SK-N-SH treated with all-trans-retinoic acid at 6 μM for 48 hours (cell line): ENCODE results near the gene KLRF1.

ENCODE experiments used
- ATAC-seq: fragments of 200-7000 bp; cut with Tn5 transposase; 3 replicates; pipeline ENCODE4 v1.9.1; 2020; ENCODE audit warnings: mild to moderate bottlenecking, moderate library complexity
- BACH2 ChIP-seq: fragments of 250-450 bp; sonication (Bioruptor Pico); IDR thresholded peaks from 2 replicates; pipeline ENCODE4 v1.9.0; 2021; ENCODE audit warnings: mild to moderate bottlenecking, borderline replicate concordance
- CREB5 ChIP-seq: fragments of 250-450 bp; sonication (Bioruptor Pico); IDR thresholded peaks from 2 replicates; pipeline ENCODE4 v1.5.1; 2020; ENCODE audit warnings: low read depth, mild to moderate bottlenecking, moderate library complexity
- CSDC2 ChIP-seq: fragments of 250-450 bp; sonication (Bioruptor Pico); IDR thresholded peaks from 2 replicates; pipeline ENCODE4 v1.5.0; 2020; ENCODE audit warnings: mild to moderate bottlenecking, moderate library complexity
- CSRNP3 ChIP-seq: fragments of 250-450 bp; sonication (Bioruptor Pico); IDR thresholded peaks from 2 replicates; pipeline ENCODE4 v1.5.1; 2021; ENCODE audit warnings: mild to moderate bottlenecking, moderate library complexity
- GLIS3 ChIP-seq: fragments of 250-450 bp; sonication (Bioruptor Pico); IDR thresholded peaks from 2 replicates; pipeline ENCODE4 v1.5.0; 2020; ENCODE audit warnings: mild to moderate bottlenecking, moderate library complexity
- ISL1 ChIP-seq: fragments of 250-450 bp; sonication (Bioruptor Pico); IDR thresholded peaks from 2 replicates; pipeline ENCODE4 v2.1.2; 2022; ENCODE audit warnings: mild to moderate bottlenecking, moderate library complexity
- OSR1 ChIP-seq: fragments of 250-450 bp; sonication (Bioruptor Pico); IDR thresholded peaks from 2 replicates; pipeline ENCODE4 v1.8.0; 2022; ENCODE audit warnings: moderate library complexity, mild to moderate bottlenecking, inconsistent platforms
- PATZ1 ChIP-seq: fragments of 250-450 bp; sonication (Bioruptor Pico); IDR thresholded peaks from 2 replicates; pipeline ENCODE4 v1.8.0; 2020; ENCODE audit warnings: mild to moderate bottlenecking, moderate library complexity, borderline replicate concordance
- PPARA ChIP-seq: fragments of 250-450 bp; sonication (Bioruptor Pico); IDR thresholded peaks from 2 replicates; pipeline ENCODE4 v1.5.0; 2020; ENCODE audit warnings: mild to moderate bottlenecking, borderline replicate concordance
- RARB ChIP-seq: fragments of 250-450 bp; sonication (Bioruptor Pico); IDR thresholded peaks from 2 replicates; pipeline ENCODE4 v1.8.0; 2021; ENCODE audit warnings: mild to moderate bottlenecking, moderate library complexity
- SNAI2 ChIP-seq: fragments of 250-450 bp; sonication (Bioruptor Pico); IDR thresholded peaks from 2 replicates; pipeline ENCODE4 v1.5.0; 2020; ENCODE audit warnings: mild to moderate bottlenecking, moderate library complexity
- TCF4 ChIP-seq: fragments of 250-450 bp; sonication (Bioruptor Pico); IDR thresholded peaks from 2 replicates; pipeline ENCODE4 v1.8.0; 2021; ENCODE audit warnings: mild to moderate bottlenecking, moderate library complexity, borderline replicate concordance
- TOX ChIP-seq: fragments of 250-450 bp; sonication (Bioruptor Pico); IDR thresholded peaks from 2 replicates; pipeline ENCODE4 v1.8.0; 2021; ENCODE audit warnings: mild to moderate bottlenecking, moderate library complexity, borderline replicate concordance
- ZC3H10 ChIP-seq: fragments of 250-450 bp; sonication (Bioruptor Pico); IDR thresholded peaks from 2 replicates; pipeline ENCODE4 v1.5.1; 2021; ENCODE audit warnings: mild to moderate bottlenecking, moderate library complexity
- ZFP30 ChIP-seq: fragments of 450-650 bp; formaldehyde crosslinking; IDR thresholded peaks from 2 replicates; pipeline ENCODE4 v1.5.0; 2022; ENCODE audit warnings: mild to moderate bottlenecking, moderate library complexity
- ZNF565 ChIP-seq: fragments of 450-650 bp; formaldehyde crosslinking; conservative IDR thresholded peaks from 2 replicates; pipeline ENCODE4 v1.5.0; 2020; ENCODE audit warnings: low read depth, mild to moderate bottlenecking, moderate library complexity
- ZNF8 ChIP-seq: fragments of 450-650 bp; formaldehyde crosslinking; IDR thresholded peaks from 2 replicates; pipeline ENCODE4 v1.5.0; 2020; ENCODE audit warnings: mild to moderate bottlenecking, moderate library complexity
- TF ChIP-seq, protein P1 (sequence below): fragments of 250-450 bp; sonication (Bioruptor Pico); IDR thresholded peaks from 2 replicates; pipeline ENCODE4 v1.5.0; 2020; ENCODE audit warnings: mild to moderate bottlenecking, moderate library complexity

The KLRF1 gene

DNA sequence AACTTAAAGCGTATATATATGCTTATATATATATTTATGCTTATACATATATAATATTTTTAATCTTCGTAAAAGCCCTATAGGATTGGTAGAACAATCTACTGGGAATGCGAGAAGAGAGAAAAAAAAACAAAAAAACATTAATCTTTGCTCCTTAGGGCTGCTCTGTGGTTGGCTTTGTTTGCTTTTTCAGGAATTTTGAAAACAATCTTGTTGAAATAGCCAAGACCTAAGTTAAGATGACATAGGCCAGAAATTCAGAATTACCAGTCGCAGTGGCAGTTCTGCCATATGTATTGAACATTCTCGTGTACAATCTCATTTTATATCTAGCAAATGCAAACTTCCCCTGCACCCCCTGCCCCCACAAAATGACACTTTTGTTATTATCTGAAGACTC, 54.7 kb downstream of the KLRF1 start:
- TF ChIP-seq CREB5 = no peak
- no peak for TF ChIP-seq ISL1 (CRISPR knock-in tag)
- TF ChIP-seq BACH2 (CRISPR knock-in tag) = no peak
- no peak for TF ChIP-seq ZNF565 (CRISPR knock-in tag)
- no peak for TF ChIP-seq RARB (CRISPR knock-in tag)
- no peak for TF ChIP-seq PPARA
- no peak for TF ChIP-seq ZC3H10 (CRISPR knock-in tag)
- no peak for TF ChIP-seq GLIS3
- no peak for TF ChIP-seq OSR1
- no peak for TF ChIP-seq ZFP30 (CRISPR knock-in tag)
- no peak for TF ChIP-seq CSDC2
- TF ChIP-seq ZNF8 (CRISPR knock-in tag) = no peak
- TF ChIP-seq, protein P1, sequence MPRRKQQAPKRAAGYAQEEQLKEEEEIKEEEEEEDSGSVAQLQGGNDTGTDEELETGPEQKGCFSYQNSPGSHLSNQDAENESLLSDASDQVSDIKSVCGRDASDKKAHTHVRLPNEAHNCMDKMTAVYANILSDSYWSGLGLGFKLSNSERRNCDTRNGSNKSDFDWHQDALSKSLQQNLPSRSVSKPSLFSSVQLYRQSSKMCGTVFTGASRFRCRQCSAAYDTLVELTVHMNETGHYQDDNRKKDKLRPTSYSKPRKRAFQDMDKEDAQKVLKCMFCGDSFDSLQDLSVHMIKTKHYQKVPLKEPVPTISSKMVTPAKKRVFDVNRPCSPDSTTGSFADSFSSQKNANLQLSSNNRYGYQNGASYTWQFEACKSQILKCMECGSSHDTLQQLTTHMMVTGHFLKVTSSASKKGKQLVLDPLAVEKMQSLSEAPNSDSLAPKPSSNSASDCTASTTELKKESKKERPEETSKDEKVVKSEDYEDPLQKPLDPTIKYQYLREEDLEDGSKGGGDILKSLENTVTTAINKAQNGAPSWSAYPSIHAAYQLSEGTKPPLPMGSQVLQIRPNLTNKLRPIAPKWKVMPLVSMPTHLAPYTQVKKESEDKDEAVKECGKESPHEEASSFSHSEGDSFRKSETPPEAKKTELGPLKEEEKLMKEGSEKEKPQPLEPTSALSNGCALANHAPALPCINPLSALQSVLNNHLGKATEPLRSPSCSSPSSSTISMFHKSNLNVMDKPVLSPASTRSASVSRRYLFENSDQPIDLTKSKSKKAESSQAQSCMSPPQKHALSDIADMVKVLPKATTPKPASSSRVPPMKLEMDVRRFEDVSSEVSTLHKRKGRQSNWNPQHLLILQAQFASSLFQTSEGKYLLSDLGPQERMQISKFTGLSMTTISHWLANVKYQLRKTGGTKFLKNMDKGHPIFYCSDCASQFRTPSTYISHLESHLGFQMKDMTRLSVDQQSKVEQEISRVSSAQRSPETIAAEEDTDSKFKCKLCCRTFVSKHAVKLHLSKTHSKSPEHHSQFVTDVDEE = no peak
- TF ChIP-seq SNAI2 = no peak
- no peak for TF ChIP-seq CSRNP3 (CRISPR knock-in tag)
- ATAC-seq = no peak

GRCh38 chr12:9883175-9883574, 55.9 kb downstream of the KLRF1 start:
- TF ChIP-seq CSRNP3 (CRISPR knock-in tag) = no peak
- TF ChIP-seq, protein P1 = no peak
- no peak for TF ChIP-seq ZC3H10 (CRISPR knock-in tag)
- TF ChIP-seq SNAI2 = no peak
- no peak for TF ChIP-seq TCF4 (CRISPR knock-in tag)
- no peak for TF ChIP-seq TOX (CRISPR knock-in tag)
- no peak for TF ChIP-seq CSDC2
- no peak for TF ChIP-seq GLIS3
- TF ChIP-seq RARB (CRISPR knock-in tag) = no peak
- ATAC-seq = no peak

DNA sequence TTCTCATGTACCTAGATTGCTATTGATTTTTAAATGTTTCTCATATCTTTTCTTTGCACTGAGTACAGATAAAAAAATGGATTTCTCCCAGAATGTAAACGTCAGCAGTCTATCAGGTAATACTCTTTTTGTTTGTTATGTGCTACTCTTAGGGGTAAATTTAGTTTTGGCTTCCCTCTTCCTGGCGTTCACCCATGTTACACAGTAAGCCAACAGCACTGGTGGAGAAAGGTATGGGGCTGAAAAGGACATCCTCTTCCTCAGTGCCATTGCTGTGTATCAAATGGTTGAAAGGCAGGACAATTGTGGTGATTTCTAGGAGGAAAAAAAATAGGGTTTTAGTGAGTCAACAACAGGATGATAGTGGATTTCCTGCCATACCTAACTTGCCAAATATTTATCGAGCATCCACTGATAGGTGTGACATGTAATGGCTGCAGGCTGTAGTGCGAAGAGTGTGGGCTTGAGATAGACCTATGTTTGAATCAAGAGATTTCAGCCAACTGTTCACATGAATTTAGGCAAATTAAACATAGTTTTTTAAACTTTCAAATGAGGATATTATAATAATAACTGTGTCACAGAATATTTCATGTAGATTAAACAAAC, 61.5 kb downstream of the KLRF1 start:
- ATAC-seq = no peak
- TF ChIP-seq CSRNP3 (CRISPR knock-in tag) = no peak
- no peak for TF ChIP-seq ZNF8 (CRISPR knock-in tag)
- TF ChIP-seq ZFP30 (CRISPR knock-in tag) = no peak
- no peak for TF ChIP-seq PATZ1
- TF ChIP-seq, protein P1 = no peak
- TF ChIP-seq ZC3H10 (CRISPR knock-in tag) = no peak
- TF ChIP-seq TOX (CRISPR knock-in tag) = no peak
